AG10803 (cell line): ENCODE data around the gene BAIAP2L1.

Experiments
- DNase-seq: peaks from one replicate; pipeline ENCODE4 v3.0.0; 2010; ENCODE audit warnings: low read depth
- H3K4me3 ChIP-seq: 2 replicates; pipeline ENCODE4 v1.5.1; 2011; ENCODE audit warnings: mild to moderate bottlenecking, low read length, control low read depth
- CTCF ChIP-seq: conservative IDR thresholded peaks from 2 replicates; pipeline ENCODE4 v1.5.1; 2011; ENCODE audit warnings: mild to moderate bottlenecking, low read length, control low read depth, inconsistent platforms

BAIAP2L1 gene

GRCh38 chr7:98251231-98251600 is 149.7 kb downstream of the BAIAP2L1 start:
- DNase-seq = no peak
- no peak for TF ChIP-seq CTCF
- H3K4me3 ChIP-seq = peak overlapping the region; percentile 93

- no peak for TF ChIP-seq CTCF
- no peak for DNase-seq
- no peak overlapping the region; the same call in 1 of the 2 replicates for H3K4me3 ChIP-seq
Measured at GRCh38 chr7:98250789-98251188, 150.1 kb downstream of the BAIAP2L1 start.

GRCh38 chr7:98249106-98249505 is 151.8 kb downstream of the BAIAP2L1 start:
- no peak for DNase-seq
- H3K4me3 ChIP-seq = no peak overlapping the region
- TF ChIP-seq CTCF = no peak

GRCh38 chr7:98248156-98248555 is 152.7 kb downstream of the BAIAP2L1 start:
- no peak for TF ChIP-seq CTCF
- DNase-seq = no peak
- H3K4me3 ChIP-seq = no peak overlapping the region

- no peak overlapping the region for H3K4me3 ChIP-seq
- no peak for DNase-seq
- no peak for TF ChIP-seq CTCF
Measured at GRCh38 chr7:98244871-98245270, 156.0 kb downstream of the BAIAP2L1 start.

- no peak for DNase-seq
- no peak for TF ChIP-seq CTCF
- H3K4me3 ChIP-seq = no peak overlapping the region
Measured at GRCh38 chr7:98242934-98243333, 158.0 kb downstream of the BAIAP2L1 start.

GRCh38 chr7:98242342-98242741 is 158.5 kb downstream of the BAIAP2L1 start:
- DNase-seq = no peak
- no peak overlapping the region for H3K4me3 ChIP-seq
- no peak for TF ChIP-seq CTCF
